ENCODE data around the gene PLCH2. TPM values are rescaled to one million over a fixed set of nuclear protein-coding genes. Genes with fewer than 3 reads are reported as not detected.

Gene PLCH2
- total RNA-seq, 2 experiments from 2014 or later, result 1.4 to 2.2 TPM

DNA sequence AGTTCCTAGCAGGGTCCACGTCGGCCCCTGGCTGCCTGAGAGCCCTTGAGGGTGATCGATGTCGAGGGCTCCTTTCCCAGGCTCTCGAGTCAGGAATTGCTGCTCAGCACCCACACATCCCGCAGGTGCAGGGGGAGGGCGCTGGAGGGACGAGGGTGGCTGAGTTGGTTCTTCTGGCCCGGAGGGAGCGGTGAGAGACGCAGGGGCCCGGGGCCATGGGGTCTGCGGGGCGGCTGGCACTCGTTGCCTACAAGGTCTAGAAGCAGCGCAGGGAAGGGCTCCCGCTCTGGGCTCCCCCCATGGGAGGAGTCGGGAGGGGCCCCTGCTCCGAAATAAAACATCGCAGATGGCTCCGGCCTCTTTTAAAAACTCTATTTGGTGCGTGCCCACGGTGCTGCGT is 32.1 kb downstream of the PLCH2 start:
- TF ChIP-seq, protein P1, sequence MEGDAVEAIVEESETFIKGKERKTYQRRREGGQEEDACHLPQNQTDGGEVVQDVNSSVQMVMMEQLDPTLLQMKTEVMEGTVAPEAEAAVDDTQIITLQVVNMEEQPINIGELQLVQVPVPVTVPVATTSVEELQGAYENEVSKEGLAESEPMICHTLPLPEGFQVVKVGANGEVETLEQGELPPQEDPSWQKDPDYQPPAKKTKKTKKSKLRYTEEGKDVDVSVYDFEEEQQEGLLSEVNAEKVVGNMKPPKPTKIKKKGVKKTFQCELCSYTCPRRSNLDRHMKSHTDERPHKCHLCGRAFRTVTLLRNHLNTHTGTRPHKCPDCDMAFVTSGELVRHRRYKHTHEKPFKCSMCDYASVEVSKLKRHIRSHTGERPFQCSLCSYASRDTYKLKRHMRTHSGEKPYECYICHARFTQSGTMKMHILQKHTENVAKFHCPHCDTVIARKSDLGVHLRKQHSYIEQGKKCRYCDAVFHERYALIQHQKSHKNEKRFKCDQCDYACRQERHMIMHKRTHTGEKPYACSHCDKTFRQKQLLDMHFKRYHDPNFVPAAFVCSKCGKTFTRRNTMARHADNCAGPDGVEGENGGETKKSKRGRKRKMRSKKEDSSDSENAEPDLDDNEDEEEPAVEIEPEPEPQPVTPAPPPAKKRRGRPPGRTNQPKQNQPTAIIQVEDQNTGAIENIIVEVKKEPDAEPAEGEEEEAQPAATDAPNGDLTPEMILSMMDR (conservative IDR thresholded peaks at IDR 0.05; ENCODE audit: low read length), result no peak
- no peak for TF ChIP-seq EZH2phosphoT487 (IDR thresholded peaks at IDR 0.05; ENCODE audit: borderline replicate concordance, low read depth, low read length)
- peaks cover 60% of the 10 kb centered on the region for H3K36me3 ChIP-seq (ENCODE audit: insufficient read depth, low read length)
- ChIA-PET CTCF (ENCODE audit: unreplicated experiment) (no interaction called here), POLR2A (no interaction called here)
- H3K27ac ChIP-seq (ENCODE audit: low read depth, low read length, poor library complexity, severe bottlenecking), result no peak overlapping the region
- BruUV-seq (replicated peaks), result no TSS peak
- no peaks in the 10 kb centered on the region; the same call in 1 of the 2 replicates for H4K20me1 ChIP-seq (ENCODE audit: insufficient read depth, low read length)
- DNase-seq (ENCODE audit: low spot score), result no peak
- no peak overlapping the region for H2AFZ ChIP-seq (ENCODE audit: low read length)
- no peaks in the 10 kb centered on the region for H3K79me2 ChIP-seq (ENCODE audit: insufficient read depth, low read depth, low read length)
- intact Hi-C loops (cut with micrococcal nuclease; ENCODE audit: unreplicated experiment), result no loop called here
- no peak overlapping the region for H3K4me2 ChIP-seq (ENCODE audit: low read length)
- H3K9me3 ChIP-seq (ENCODE audit: low read length), result no peaks in the 10 kb centered on the region
- H3K4me3 ChIP-seq (ENCODE audit: low read depth, low read length, poor library complexity, severe bottlenecking), result no peak overlapping the region
- no peaks in the 10 kb centered on the region for H3K4me1 ChIP-seq (ENCODE audit: insufficient read depth, low read length, poor library complexity, severe bottlenecking)
- H3K9me2 ChIP-seq (ENCODE audit: insufficient read depth, low read length), result no peaks in the 10 kb centered on the region

DNA sequence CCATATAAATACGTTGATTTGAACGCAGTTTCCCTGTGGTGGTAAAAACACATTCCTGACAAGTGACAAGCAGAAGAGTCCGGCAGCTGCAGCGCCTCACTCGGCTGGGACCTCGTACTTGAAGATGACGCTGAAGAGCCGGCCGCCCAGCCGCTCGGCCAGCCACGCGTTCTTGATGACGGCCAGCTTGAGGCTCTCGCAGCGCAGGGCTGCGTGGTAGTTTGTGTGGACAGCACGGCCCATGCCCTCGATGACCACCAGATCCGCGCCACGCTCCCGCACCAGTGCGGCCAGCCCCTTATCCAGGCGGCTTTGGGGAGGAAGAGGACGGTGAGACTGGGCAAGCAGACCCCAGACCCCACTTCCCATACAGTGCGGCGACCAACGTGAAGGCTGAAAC is 32.7 kb downstream of the PLCH2 start:
- BruUV-seq (replicated peaks), result no TSS peak
- no peaks in the 10 kb centered on the region for H3K9me3 ChIP-seq (ENCODE audit: low read length)
- ChIA-PET CTCF (ENCODE audit: unreplicated experiment) (no interaction called here), POLR2A (no interaction called here)
- H3K4me3 ChIP-seq (ENCODE audit: low read depth, low read length, poor library complexity, severe bottlenecking), result no peak overlapping the region
- TF ChIP-seq, protein P1 (conservative IDR thresholded peaks at IDR 0.05; ENCODE audit: low read length), result no peak
- no peak for TF ChIP-seq EZH2phosphoT487 (IDR thresholded peaks at IDR 0.05; ENCODE audit: borderline replicate concordance, low read depth, low read length)
- H3K9me2 ChIP-seq (ENCODE audit: insufficient read depth, low read length), result no peaks in the 10 kb centered on the region
- H3K36me3 ChIP-seq (ENCODE audit: insufficient read depth, low read length), result peaks cover 65% of the 10 kb centered on the region
- H3K4me1 ChIP-seq (ENCODE audit: insufficient read depth, low read length, poor library complexity, severe bottlenecking), result no peaks in the 10 kb centered on the region
- H3K27ac ChIP-seq (ENCODE audit: low read depth, low read length, poor library complexity, severe bottlenecking), result no peak overlapping the region
- DNase-seq (ENCODE audit: low spot score), result no peak
- intact Hi-C loops (cut with micrococcal nuclease; ENCODE audit: unreplicated experiment), result no loop called here
- H3K79me2 ChIP-seq (ENCODE audit: insufficient read depth, low read depth, low read length), result no peaks in the 10 kb centered on the region
- H2AFZ ChIP-seq (ENCODE audit: low read length), result no peak overlapping the region
- no peak overlapping the region for H3K4me2 ChIP-seq (ENCODE audit: low read length)
- no peaks in the 10 kb centered on the region; the same call in 1 of the 2 replicates for H4K20me1 ChIP-seq (ENCODE audit: insufficient read depth, low read length)

DNA sequence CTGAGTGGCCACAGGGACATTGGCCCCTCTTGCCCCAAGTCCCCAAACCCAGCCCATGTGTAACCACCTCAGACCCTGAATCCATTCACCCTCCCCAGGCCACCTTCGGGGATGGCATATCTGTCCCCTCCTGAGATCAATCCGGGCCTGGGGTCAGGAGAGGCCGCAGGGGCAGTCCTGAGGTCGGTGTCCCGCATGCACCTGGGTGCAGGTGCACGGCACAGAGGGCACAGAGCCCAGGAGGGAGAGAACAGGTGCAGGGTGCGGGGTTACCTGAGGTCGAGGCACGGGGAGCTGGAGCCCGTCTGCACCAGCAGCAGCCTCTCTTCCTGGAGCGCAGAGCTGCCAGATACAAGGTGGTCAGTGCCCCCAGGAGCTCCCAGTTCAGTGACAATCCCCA is 33.5 kb downstream of the PLCH2 start:
- no peak overlapping the region for H3K27ac ChIP-seq (ENCODE audit: low read depth, low read length, poor library complexity, severe bottlenecking)
- no peak for DNase-seq (ENCODE audit: low spot score)
- no peak overlapping the region for H3K4me3 ChIP-seq (ENCODE audit: low read depth, low read length, poor library complexity, severe bottlenecking)
- H4K20me1 ChIP-seq (ENCODE audit: insufficient read depth, low read length), result no peaks in the 10 kb centered on the region; the same call in 1 of the 2 replicates
- H3K4me2 ChIP-seq (ENCODE audit: low read length), result no peak overlapping the region
- ChIA-PET CTCF (ENCODE audit: unreplicated experiment) (no interaction called here), POLR2A (no interaction called here)
- no peaks in the 10 kb centered on the region for H3K9me3 ChIP-seq (ENCODE audit: low read length)
- no peaks in the 10 kb centered on the region for H3K79me2 ChIP-seq (ENCODE audit: insufficient read depth, low read depth, low read length)
- no peak for TF ChIP-seq EZH2phosphoT487 (IDR thresholded peaks at IDR 0.05; ENCODE audit: borderline replicate concordance, low read depth, low read length)
- TF ChIP-seq, protein P1 (conservative IDR thresholded peaks at IDR 0.05; ENCODE audit: low read length), result no peak
- BruUV-seq (replicated peaks), result no TSS peak
- H3K36me3 ChIP-seq (ENCODE audit: insufficient read depth, low read length), result peaks cover 71% of the 10 kb centered on the region
- no peaks in the 10 kb centered on the region for H3K4me1 ChIP-seq (ENCODE audit: insufficient read depth, low read length, poor library complexity, severe bottlenecking)
- intact Hi-C loops (cut with micrococcal nuclease; ENCODE audit: unreplicated experiment), result no loop called here
- no peaks in the 10 kb centered on the region for H3K9me2 ChIP-seq (ENCODE audit: insufficient read depth, low read length)
- no peak overlapping the region for H2AFZ ChIP-seq (ENCODE audit: low read length)
